ENCODE measurements around the gene ACSL5. TPM values are rescaled to one million over a fixed set of nuclear protein-coding genes. Genes with fewer than 3 reads are reported as not detected.
"Not testable (repeated sequence)": the region's sequence is repeated elsewhere in the genome, so short reads cannot be mapped to it uniquely, and the experiment has no call there.

ACSL5 gene
- total RNA-seq, 1 donor from 2014 or later = 9.3 TPM

DNA sequence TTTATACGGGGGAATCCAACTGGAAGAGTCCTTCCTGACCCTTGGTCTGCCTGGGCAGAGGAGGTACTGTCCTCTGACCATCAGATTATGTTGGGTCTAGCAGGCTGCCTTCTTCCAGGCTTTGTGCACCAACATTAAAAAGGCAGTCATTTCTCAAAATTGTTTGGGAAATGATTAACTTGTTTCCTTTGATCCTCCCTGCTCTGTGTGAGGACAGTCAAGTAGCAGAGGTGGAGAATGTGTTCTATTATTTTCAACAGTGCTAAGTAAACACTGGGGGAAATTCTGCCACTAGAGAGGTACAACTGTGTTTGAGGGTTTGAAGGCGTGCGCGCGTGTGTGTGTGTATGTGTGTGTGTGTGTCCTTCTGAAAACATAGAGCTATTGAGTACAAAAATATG, 20.6 kb downstream of the ACSL5 start:
- Histone ChIP-seq H3K9me3 (no peaks in the 10 kb centered on the region), H3K4me3 (no peak overlapping the region), H3K27me3 (no peaks in the 10 kb centered on the region), H3K27ac (no peak overlapping the region), H3K36me3 (no peaks in the 10 kb centered on the region), H3K4me1 (no peaks in the 10 kb centered on the region)
- TF ChIP-seq, protein P1, sequence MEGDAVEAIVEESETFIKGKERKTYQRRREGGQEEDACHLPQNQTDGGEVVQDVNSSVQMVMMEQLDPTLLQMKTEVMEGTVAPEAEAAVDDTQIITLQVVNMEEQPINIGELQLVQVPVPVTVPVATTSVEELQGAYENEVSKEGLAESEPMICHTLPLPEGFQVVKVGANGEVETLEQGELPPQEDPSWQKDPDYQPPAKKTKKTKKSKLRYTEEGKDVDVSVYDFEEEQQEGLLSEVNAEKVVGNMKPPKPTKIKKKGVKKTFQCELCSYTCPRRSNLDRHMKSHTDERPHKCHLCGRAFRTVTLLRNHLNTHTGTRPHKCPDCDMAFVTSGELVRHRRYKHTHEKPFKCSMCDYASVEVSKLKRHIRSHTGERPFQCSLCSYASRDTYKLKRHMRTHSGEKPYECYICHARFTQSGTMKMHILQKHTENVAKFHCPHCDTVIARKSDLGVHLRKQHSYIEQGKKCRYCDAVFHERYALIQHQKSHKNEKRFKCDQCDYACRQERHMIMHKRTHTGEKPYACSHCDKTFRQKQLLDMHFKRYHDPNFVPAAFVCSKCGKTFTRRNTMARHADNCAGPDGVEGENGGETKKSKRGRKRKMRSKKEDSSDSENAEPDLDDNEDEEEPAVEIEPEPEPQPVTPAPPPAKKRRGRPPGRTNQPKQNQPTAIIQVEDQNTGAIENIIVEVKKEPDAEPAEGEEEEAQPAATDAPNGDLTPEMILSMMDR (IDR thresholded peaks at IDR 0.05) = no peak
- DNase-seq (ENCODE audit: low spot score in 2 of 2) = no peak
- intact Hi-C loops (cut with DNase I) = no loop called here

DNA sequence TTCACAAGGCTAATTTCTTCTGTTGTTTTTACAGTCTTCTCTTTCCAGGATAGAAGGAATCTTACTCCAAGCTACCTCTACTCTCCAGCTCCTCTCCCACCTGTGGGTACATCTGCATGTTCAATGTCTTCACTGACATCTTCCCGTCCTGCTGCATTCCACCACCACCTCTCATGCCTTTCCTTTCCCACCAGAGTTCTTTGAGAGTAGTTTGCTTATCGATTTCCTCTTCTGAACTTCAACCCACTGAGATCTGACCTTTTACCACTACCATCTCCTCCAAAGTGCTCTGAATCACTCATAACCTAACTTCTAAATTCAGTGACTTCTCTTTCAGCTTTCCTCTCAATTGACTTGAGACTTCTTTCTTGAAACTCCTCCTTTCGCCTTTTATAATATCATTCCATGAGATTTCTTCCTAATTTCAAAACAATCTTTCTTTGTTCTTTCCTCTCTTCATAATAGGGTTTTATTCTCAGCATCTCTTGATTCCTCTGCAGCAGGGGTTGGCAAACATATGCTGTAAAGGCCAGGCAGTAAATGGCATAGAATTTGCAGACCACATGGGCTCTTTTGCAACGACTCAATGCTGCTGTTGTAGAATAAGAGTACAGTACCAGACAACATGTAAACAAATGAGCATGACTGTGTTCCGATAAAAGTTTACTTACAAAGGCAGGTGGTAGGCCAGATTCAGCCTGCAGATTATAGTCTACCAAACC, 22.1 kb downstream of the ACSL5 start:
- no peaks in the 10 kb centered on the region for H3K36me3 ChIP-seq
- no peaks in the 10 kb centered on the region for H3K27me3 ChIP-seq
- no peak overlapping the region for H3K4me3 ChIP-seq
- no peaks in the 10 kb centered on the region for H3K9me3 ChIP-seq
- no peaks in the 10 kb centered on the region for H3K4me1 ChIP-seq
- TF ChIP-seq, protein P1 (IDR thresholded peaks at IDR 0.05) = no peak
- no peak overlapping the region for H3K27ac ChIP-seq
- intact Hi-C loops (cut with DNase I) = no loop called here
- DNase-seq (ENCODE audit: low spot score in 2 of 2) = no peak

GRCh38 chr10:112397592-112397991, 23.7 kb downstream of the ACSL5 start:
- Histone ChIP-seq H3K36me3 (no peaks in the 10 kb centered on the region), H3K27me3 (no peaks in the 10 kb centered on the region), H3K9me3 (no peaks in the 10 kb centered on the region), H3K4me1 (no peaks in the 10 kb centered on the region), H3K27ac (no peak overlapping the region), H3K4me3 (no peak overlapping the region)
- no peak for DNase-seq (ENCODE audit: low spot score in 2 of 2)
- intact Hi-C loops (cut with DNase I) = no loop called here
- TF ChIP-seq, protein P1 (IDR thresholded peaks at IDR 0.05) = no peak

DNA sequence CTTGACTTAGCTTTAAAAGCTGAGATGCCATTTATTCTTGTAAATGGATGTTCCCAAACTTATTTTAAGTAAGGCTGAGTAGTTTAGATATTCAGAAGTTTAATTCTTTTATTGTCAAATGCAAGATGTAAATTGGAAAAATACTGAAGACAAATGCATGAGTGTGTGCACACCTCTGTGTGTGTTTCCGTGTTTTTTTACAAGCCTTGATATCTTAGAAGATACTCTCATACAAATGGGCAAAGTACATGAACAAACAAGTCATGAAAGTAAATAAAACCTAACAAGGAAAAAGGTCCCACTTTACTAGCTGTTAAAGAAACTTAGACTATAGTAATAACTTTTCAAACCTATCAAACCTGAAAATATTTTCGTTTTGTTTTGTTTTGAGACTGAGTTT, 29.0 kb downstream of the ACSL5 start:
- Histone ChIP-seq H3K9me3 (no peaks in the 10 kb centered on the region), H3K27me3 (no peaks in the 10 kb centered on the region), H3K36me3 (no peaks in the 10 kb centered on the region), H3K4me1 (no peaks in the 10 kb centered on the region), H3K27ac (no peak overlapping the region), H3K4me3 (no peak overlapping the region)
- DNase-seq (ENCODE audit: low spot score in 2 of 2) = no peak
- intact Hi-C loops (cut with DNase I) = no loop called here
- TF ChIP-seq, protein P1 (IDR thresholded peaks at IDR 0.05) = no peak

GRCh38 chr10:112404617-112405016, 30.7 kb downstream of the ACSL5 start:
- no peaks in the 10 kb centered on the region for H3K36me3 ChIP-seq
- H3K9me3 ChIP-seq = no peaks in the 10 kb centered on the region
- H3K27ac ChIP-seq = no peak overlapping the region
- DNase-seq (ENCODE audit: low spot score in 2 of 2) = no peak
- H3K4me3 ChIP-seq = no peak overlapping the region
- intact Hi-C loops (cut with DNase I) = no loop called here
- H3K27me3 ChIP-seq = no peaks in the 10 kb centered on the region
- TF ChIP-seq, protein P1 (IDR thresholded peaks at IDR 0.05) = no peak
- no peaks in the 10 kb centered on the region for H3K4me1 ChIP-seq

DNA sequence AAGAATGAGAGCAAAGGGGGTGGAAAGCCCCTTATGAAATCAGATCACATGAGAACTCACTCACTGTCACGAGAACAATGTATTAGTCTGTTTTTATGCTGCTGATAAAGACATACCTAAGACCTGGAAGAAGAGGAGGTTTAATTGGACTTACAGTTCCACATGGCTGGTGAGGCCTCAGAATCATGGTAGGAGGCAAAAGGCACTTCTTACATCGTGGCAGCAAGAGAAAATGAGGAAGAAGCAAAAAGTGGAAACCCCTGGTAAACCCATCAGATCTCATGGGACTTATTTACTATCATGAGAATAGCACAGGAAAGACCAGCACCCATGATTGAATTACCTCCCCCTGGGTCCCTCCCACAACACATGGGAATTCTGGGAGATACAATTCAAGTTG, 32.9 kb downstream of the ACSL5 start:
- H3K27me3 ChIP-seq; H3K9me3 ChIP-seq; H3K4me3 ChIP-seq; intact Hi-C loops (cut with DNase I); H3K4me1 ChIP-seq; H3K36me3 ChIP-seq; DNase-seq (ENCODE audit: low spot score in 2 of 2); H3K27ac ChIP-seq: not testable (repeated sequence)
